T-cell (primary cell): ENCODE measurements around the gene ZBTB11. TPM values are rescaled to one million over a fixed set of nuclear protein-coding genes. Genes with fewer than 3 reads are reported as not detected.
"Not testable (repeated sequence)": the region's sequence is repeated elsewhere in the genome, so short reads cannot be mapped to it uniquely, and the experiment has no call there.

Source experiments
- ATAC-seq, 4 experiments: fragments of 200-7000 bp in 3 of 4; fragments of 150-1000 bp in 1 of 4; cut with Tn5 transposase; replicated peaks in 1 of 4; 1 replicate in 3 of 4; 2 replicates in 1 of 4; pipeline ENCODE4 v1.10.0; 2021; ENCODE audit warnings: moderate library complexity in 3 of 4, mild to moderate bottlenecking in 2 of 4, moderate number of reproducible peaks in 1 of 4
- CTCF ChIA-PET, 2 donors: fragments of 300-600 bp; sonication (Branson Sonifier 250); formaldehyde crosslinking; loops; one replicate each; lab custom pipeline; 2022; ENCODE audit warnings: antibody characterized with exemption in 2 of 2; lab: Charles Lee
- POLR2A ChIA-PET, 2 donors: fragments of 300-600 bp; sonication (Branson Sonifier 250); formaldehyde crosslinking; loops; one replicate each; lab custom pipeline; 2022; ENCODE audit warnings: antibody characterized with exemption in 2 of 2; lab: Charles Lee
- DNase-seq, 35 experiments: peaks; one replicate each; pipeline versions ENCODE4 v3.0.0 to v3.0.0-alpha.2; 2013 to 2023
- H3K27ac ChIP-seq: one replicate; pipeline ENCODE4 v1.5.1; 2013; ENCODE audit warnings: low read length
- H3K27me3 ChIP-seq, 2 experiments: replicated peaks in 1 of 2; 1 replicate in 1 of 2; 2 replicates in 1 of 2; pipeline versions ENCODE4 v1.6.1 to v1.7.0; 2013; ENCODE audit warnings: low read length in 1 of 2, mixed read lengths in 1 of 2; ENCODE audit not compliant: control insufficient read depth in 2 of 2, insufficient read depth in 2 of 2; ENCODE audit errors: extremely low read depth in 1 of 2
- H3K36me3 ChIP-seq, 2 donors: 1 replicate in 1 of 2; 2 replicates in 1 of 2; pipeline versions ENCODE4 v1.6.1 to v1.7.0; 2013; ENCODE audit warnings: low read length in 1 of 2; ENCODE audit not compliant: control insufficient read depth in 2 of 2, insufficient read depth in 1 of 2; ENCODE audit errors: extremely low read depth in 1 of 2
- H3K4me1 ChIP-seq, 2 experiments: 1 replicate in 1 of 2; 2 replicates in 1 of 2; pipeline versions ENCODE4 v1.6.1 to v1.7.0; 2013; ENCODE audit warnings: low read length in 2 of 2, mixed read lengths in 1 of 2; ENCODE audit not compliant: insufficient read depth in 2 of 2, control insufficient read depth in 1 of 2; ENCODE audit errors: extremely low read depth in 1 of 2
- H3K4me3 ChIP-seq, 2 donors: 1 replicate in 1 of 2; 2 replicates in 1 of 2; pipeline versions ENCODE4 v1.5.1 to v1.7.0; 2013; ENCODE audit warnings: mild to moderate bottlenecking in 2 of 2, low read length in 1 of 2, moderate library complexity in 1 of 2; ENCODE audit not compliant: control insufficient read depth in 1 of 2; ENCODE audit errors: extremely low read depth in 1 of 2
- H3K9me3 ChIP-seq: 2 replicates; pipeline ENCODE4 v1.7.0; 2013
- H3K27ac Mint-ChIP-seq, 2 donors: one replicate each; pipeline ENCODE4 v1.8.0; 2020 to 2021; ENCODE audit warnings: mild to moderate bottlenecking in 2 of 2, mixed read lengths in 2 of 2
- H3K27me3 Mint-ChIP-seq, 2 donors: one replicate each; pipeline ENCODE4 v1.8.0; 2021 to 2022; ENCODE audit warnings: mixed read lengths in 2 of 2
- H3K36me3 Mint-ChIP-seq: one replicate; pipeline ENCODE4 v1.8.0; 2021; ENCODE audit warnings: mixed read lengths
- H3K4me1 Mint-ChIP-seq, 3 donors: one replicate each; pipeline ENCODE4 v1.8.0; 2020 to 2022; ENCODE audit warnings: mixed read lengths in 3 of 3, mild to moderate bottlenecking in 1 of 3
- H3K4me3 Mint-ChIP-seq, 3 donors: one replicate each; pipeline ENCODE4 v1.8.0; 2020 to 2022; ENCODE audit warnings: mild to moderate bottlenecking in 3 of 3, mixed read lengths in 3 of 3, moderate library complexity in 3 of 3
- H3K9me3 Mint-ChIP-seq, 3 donors: one replicate each; pipeline ENCODE4 v1.8.0; 2020 to 2022; ENCODE audit warnings: mixed read lengths in 3 of 3
- WGBS: methylation state at CpG from one replicate; pipeline ENCODE4 v1.1.5; 2013; ENCODE audit warnings: missing lambda C conversion rate; ENCODE audit not compliant: insufficient coverage; 5-methylcytosine and 5-hydroxymethylcytosine counted together
- total RNA-seq, 35 experiments: library from RNA in 6 of 35; stranded (reverse) in 6 of 35; fragments of 120-200 nt in 1 of 35; gene quantifications; one replicate each; pipeline versions ENCODE4 v1.2.1 to v1.2.4 and lab custom pipeline; 2013 to 2026

The ZBTB11 gene
- total RNA-seq, 5 donors from 2014 or later (not counting 1 experiment from before 2014, with no cell fraction given), result 38.7 to 61.4 (median 45.6) TPM

DNA sequence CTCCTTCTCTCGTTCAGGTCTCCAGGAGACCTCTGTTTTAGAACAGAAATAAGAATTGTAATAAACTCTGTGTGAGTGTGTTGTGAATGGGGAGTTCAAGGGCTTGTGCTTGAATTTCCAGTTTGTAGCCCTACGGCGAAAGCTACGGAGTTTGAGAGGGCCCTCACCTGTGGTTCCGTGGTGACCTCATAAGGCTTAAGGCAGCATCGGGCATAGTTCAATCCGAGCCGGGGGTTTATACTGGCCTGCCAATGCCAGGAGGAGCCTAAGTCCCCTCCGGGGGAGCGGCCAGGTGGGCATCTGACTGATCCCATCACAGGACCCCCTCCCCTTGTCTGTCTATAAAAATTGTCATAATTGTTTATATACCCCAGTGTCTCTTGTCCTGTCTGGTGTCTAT, 43.7 kb downstream of the ZBTB11 start:
- no peaks in the 10 kb centered on the region for H3K27me3 Mint-ChIP-seq
- no peak overlapping the region for H3K4me3 ChIP-seq
- ChIA-PET POLR2A (no interaction called here), CTCF (no interaction called here)
- DNase-seq (no peak), ATAC-seq (no peak)
- H3K4me3 Mint-ChIP-seq, result no peak overlapping the region
- peaks cover 0 to 7% of the 10 kb centered on the region in 2 experiments for H3K4me1 ChIP-seq
- H3K27ac Mint-ChIP-seq, result no peak overlapping the region
- H3K36me3 Mint-ChIP-seq, result no peaks in the 10 kb centered on the region
- no peaks in the 10 kb centered on the region for H3K9me3 ChIP-seq
- 100% methylated on average over 4 of the region's 10 CpGs for whole genome bisulfite sequencing
- peaks cover 4 to 6% (median 5%) of the 10 kb centered on the region in 3 donors for H3K4me1 Mint-ChIP-seq
- H3K36me3 ChIP-seq, result no peaks in the 10 kb centered on the region
- no peak overlapping the region for H3K27ac ChIP-seq
- no peaks in the 10 kb centered on the region for H3K9me3 Mint-ChIP-seq
- no peaks in the 10 kb centered on the region for H3K27me3 ChIP-seq

DNA sequence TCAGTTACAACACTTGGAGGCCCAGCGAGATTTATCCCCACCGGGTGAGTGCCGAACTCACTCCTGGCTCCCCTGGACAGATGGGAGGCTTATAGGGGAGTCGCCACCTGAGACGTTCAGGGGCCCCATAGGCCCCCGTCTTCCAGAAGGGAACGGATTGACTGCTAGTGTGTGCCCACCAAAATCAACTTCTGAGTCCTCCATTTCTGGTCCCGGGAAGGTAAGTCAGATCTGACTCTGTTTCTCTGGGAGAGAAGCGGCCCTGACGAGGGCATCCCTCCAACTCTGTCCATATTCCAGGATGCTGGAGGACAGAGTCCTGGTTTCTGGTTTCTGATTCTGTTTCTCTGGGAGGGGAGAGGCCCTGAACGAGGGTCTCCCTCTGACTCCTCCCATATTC, 44.3 kb downstream of the ZBTB11 start:
- H3K36me3 ChIP-seq, result no peaks in the 10 kb centered on the region
- H3K4me3 Mint-ChIP-seq, result no peak overlapping the region
- H3K4me1 Mint-ChIP-seq, result peaks cover 4 to 6% (median 5%) of the 10 kb centered on the region in 3 donors
- CTCF ChIA-PET, result no interaction called here
- no peaks in the 10 kb centered on the region for H3K9me3 Mint-ChIP-seq
- DNase-seq (no peak), ATAC-seq (no peak)
- H3K36me3 Mint-ChIP-seq, result no peaks in the 10 kb centered on the region
- no peak overlapping the region for H3K4me3 ChIP-seq
- WGBS, result 86% methylated on average over 4 of the region's 11 CpGs
- peaks cover 0 to 7% of the 10 kb centered on the region in 2 experiments for H3K4me1 ChIP-seq
- POLR2A ChIA-PET, result interaction anchor here in 1 of 2 donors (0.6 kb wide), 1 partner anchor 54 kb away, joined by 3 read pairs; no protein-coding TSS in a partner anchor
- no peak overlapping the region for H3K27ac ChIP-seq
- H3K27ac Mint-ChIP-seq, result no peak overlapping the region
- no peaks in the 10 kb centered on the region for H3K27me3 ChIP-seq
- H3K27me3 Mint-ChIP-seq, result no peaks in the 10 kb centered on the region
- H3K9me3 ChIP-seq, result no peaks in the 10 kb centered on the region

DNA sequence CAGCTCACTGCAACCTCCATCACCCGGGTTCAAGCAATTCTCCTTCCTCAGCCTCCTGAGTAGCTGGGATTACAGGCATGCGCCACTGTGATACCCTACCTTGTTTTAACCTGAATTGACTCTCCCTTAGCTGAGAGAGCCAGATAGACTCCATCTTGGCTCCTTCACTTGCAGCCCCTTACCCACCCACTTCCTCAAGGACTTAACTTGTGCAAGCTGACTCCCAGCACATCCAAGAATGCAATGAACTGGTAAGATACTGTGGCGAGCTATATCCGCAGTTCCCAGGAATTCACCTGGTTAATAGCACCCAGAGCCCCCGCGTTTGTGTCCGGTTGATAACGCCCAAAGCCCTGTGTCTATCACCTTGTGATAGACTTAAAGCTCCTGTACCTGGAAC, 45.0 kb downstream of the ZBTB11 start:
- H3K27ac ChIP-seq, POLR2A ChIA-PET, H3K36me3 ChIP-seq, ATAC-seq, DNase-seq, H3K27me3 Mint-ChIP-seq, H3K4me3 ChIP-seq, H3K4me1 Mint-ChIP-seq, H3K27me3 ChIP-seq, H3K9me3 Mint-ChIP-seq, H3K9me3 ChIP-seq, H3K27ac Mint-ChIP-seq, H3K4me3 Mint-ChIP-seq, CTCF ChIA-PET, H3K36me3 Mint-ChIP-seq, H3K4me1 ChIP-seq: not testable (repeated sequence)
- 98% methylated on average over 8 of the region's 8 CpGs for WGBS

DNA sequence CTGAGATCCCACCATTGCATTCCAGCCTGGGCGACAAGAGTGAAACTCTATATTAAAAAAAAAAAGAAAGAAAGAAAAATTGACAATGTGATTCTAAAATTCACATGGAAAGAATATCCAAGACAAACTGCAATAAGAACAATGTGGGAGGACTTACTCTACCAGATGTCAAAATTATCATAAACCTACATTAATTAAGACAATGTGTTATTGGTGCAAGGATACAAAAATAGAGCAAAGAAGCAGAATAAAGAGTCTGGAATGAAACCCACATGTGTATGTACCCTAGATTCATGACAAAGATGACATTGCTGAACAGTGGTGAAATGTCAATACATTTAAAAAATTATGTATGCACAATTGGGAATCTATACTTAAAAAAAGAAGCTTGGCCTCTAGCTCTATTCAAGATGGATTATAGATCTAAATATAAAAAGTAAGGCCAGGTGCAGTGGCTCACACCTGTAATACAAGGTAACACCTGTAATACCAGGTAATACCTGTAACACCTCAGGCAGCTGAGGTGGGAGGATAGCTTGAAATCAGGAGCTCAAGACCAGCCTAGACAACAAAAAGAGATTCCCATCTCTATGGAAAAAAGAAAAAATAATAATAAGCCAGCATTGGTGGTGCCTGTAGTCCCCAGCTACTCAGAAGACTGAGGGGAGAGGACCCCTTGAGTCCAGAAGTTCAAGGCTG, 45.7 kb downstream of the ZBTB11 start:
- Mint-ChIP-seq H3K36me3 (no peaks in the 10 kb centered on the region), H3K4me3 (no peak overlapping the region), H3K4me1 (peaks cover 2% of the 10 kb centered on the region in 3 donors), H3K27ac (no peak overlapping the region), H3K9me3 (no peaks in the 10 kb centered on the region), H3K27me3 (no peaks in the 10 kb centered on the region)
- no peak for ATAC-seq
- POLR2A ChIA-PET, result interaction anchor here (0.6 to 0.7 kb wide), 3 partner anchors 36 to 301 kb away, joined by 3 to 5 read pairs (median 4); partner anchors contain the start of gene PCNP (in 1 of the 2)
- Histone ChIP-seq H3K9me3 (no peaks in the 10 kb centered on the region), H3K27me3 (no peaks in the 10 kb centered on the region), H3K4me1 (peaks cover 0 to 4% of the 10 kb centered on the region in 2 experiments), H3K27ac (no peak overlapping the region), H3K4me3 (no peak overlapping the region), H3K36me3 (no peaks in the 10 kb centered on the region)
- CTCF ChIA-PET, result no interaction called here
- no CpG with 5 or more reads among the region's 1 CpG for WGBS
- no peak for DNase-seq

DNA sequence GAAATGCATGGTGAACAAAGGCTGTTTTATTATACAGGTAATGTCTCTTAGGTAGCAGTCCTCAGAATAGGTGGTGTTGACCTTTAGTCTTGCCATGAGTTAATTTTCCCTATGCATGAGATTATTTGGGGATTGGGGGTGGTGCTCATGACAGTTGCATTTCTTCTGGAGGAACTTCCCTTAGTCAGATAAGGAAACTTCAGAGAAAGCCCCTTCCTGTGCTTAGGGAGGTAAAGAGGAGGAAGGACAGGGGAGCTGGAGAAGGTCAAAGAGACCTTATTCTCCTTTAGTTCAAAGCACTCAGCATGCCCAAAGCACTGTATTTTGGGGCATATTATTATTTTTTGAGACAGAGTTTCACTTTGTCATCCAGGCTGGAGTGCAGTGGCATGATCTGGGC, 47.7 kb downstream of the ZBTB11 start:
- ChIA-PET CTCF (no interaction called here), POLR2A (no interaction called here)
- DNase-seq (no peak), ATAC-seq (no peak)
- Mint-ChIP-seq H3K36me3 (no peaks in the 10 kb centered on the region), H3K4me3 (no peak overlapping the region), H3K4me1 (no peaks in the 10 kb centered on the region), H3K9me3 (no peaks in the 10 kb centered on the region), H3K27ac (no peak overlapping the region), H3K27me3 (no peaks in the 10 kb centered on the region)
- no peaks in the 10 kb centered on the region for H3K36me3 ChIP-seq
- H3K27me3 ChIP-seq, result no peaks in the 10 kb centered on the region
- H3K9me3 ChIP-seq, result no peaks in the 10 kb centered on the region
- H3K4me1 ChIP-seq, result no peaks in the 10 kb centered on the region
- no peak overlapping the region for H3K27ac ChIP-seq
- no peak overlapping the region for H3K4me3 ChIP-seq

DNA sequence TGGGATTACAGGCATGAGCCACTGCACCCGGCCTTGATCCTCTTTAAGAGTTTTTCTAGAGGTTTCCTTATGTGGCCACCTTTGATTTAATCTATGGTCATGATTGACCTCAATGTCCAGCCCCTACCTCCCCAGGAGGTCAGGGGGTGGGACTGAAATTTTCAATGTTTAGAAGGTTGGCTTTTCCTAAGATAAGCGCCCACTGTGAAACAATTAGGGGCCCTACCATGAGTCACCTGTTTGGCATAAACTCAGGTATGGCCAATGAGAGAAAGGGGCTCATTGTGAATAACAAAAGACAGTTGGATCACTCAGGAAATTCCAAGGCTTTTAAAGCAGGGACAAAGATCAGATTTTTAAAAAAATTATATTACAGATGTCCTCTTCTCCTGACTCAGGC, 51.1 kb downstream of the ZBTB11 start:
- H3K9me3 ChIP-seq, result no peaks in the 10 kb centered on the region
- Mint-ChIP-seq H3K9me3 (no peaks in the 10 kb centered on the region), H3K4me1 (no peaks in the 10 kb centered on the region), H3K4me3 (no peak overlapping the region), H3K27me3 (no peaks in the 10 kb centered on the region), H3K36me3 (no peaks in the 10 kb centered on the region), H3K27ac (no peak overlapping the region)
- ChIA-PET POLR2A (no interaction called here), CTCF (no interaction called here)
- no peak overlapping the region for H3K27ac ChIP-seq
- WGBS, result no CpG with 5 or more reads among the region's 2 CpGs
- H3K4me1 ChIP-seq, result no peaks in the 10 kb centered on the region
- no peaks in the 10 kb centered on the region for H3K27me3 ChIP-seq
- ATAC-seq (no peak), DNase-seq (no peak)
- H3K4me3 ChIP-seq, result no peak overlapping the region
- no peaks in the 10 kb centered on the region for H3K36me3 ChIP-seq
